Measurements from ENCODE around the gene DNAJC12. TPM values are rescaled to one million over a fixed set of nuclear protein-coding genes. Genes with fewer than 3 reads are reported as not detected.
"Not testable (repeated sequence)": the region's sequence is repeated elsewhere in the genome, so short reads cannot be mapped to it uniquely, and the experiment has no call there.

DNAJC12 gene
- total RNA-seq, 2 experiments from 2014 or later = 6.6 to 7.0 TPM

DNA sequence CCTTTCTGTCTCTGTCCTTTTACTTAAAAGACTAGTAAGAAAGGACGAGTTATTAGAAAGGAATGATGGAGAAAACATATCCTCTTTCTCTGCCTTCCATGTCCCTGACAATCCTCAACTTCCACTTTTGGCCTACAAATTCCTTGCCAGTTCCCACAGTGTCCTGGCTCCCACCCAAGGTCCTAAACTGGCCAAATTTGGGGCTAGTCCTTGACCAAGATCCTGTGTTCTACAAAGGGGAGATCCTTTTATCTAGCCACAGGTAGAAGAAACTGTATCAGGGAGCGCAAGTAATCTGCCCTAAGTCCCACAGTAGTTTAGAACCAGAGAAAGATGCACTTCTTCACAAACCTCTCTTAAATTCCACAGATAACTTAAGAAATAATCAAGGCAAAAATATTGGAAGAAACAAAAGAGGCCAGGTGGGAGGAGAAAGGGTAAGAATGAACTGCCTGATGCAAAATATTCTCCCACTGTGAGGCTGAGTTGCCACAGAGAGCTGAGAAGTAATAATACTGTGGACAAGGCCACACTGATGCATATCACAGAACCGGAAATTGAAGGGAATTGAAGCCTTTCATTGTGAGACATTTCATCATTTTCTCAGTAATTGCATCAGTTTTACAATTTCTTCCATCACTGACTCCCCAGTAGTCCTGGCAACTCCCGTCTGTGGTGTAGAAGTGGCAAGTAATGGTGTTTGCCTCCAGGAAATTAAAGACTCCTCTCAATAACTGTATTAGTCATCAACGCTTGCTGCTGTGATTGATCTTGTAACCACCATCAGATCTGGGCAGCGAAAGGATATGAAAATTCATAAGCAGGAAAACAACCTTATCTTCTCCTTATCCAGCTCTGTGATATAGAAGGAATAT lies 47.2 kb downstream of the DNAJC12 start:
- DNase-seq (peak; percentile 62), ATAC-seq (peak; percentile 76)
- Mint-ChIP-seq H3K9me3 (ENCODE audit: low read depth) (no peaks in the 10 kb centered on the region), H3K36me3 (ENCODE audit: low read depth) (no peaks in the 10 kb centered on the region), H3K4me3 (no peak overlapping the region), H3K4me1 (peaks cover 19% of the 10 kb centered on the region), H3K27me3 (no peaks in the 10 kb centered on the region), H3K27ac (peak overlapping the region; percentile 85)
- ChIA-PET POLR2A (interaction anchor here (0.6 kb wide), 1 partner anchor 289 kb away, joined by 4 read pairs; no protein-coding TSS in a partner anchor), CTCF (interaction anchor here (0.9 to 3.4 kb wide), 6 partner anchors 12 to 511 kb away, joined by 3 to 61 read pairs (median 3); no protein-coding TSS in a partner anchor)
- intact Hi-C loops (cut with DNase I, micrococcal nuclease) = loop anchor here (1.0 to 2.0 kb wide), 5 partner anchors 13 to 60 kb away; no protein-coding TSS in a partner anchor

- intact Hi-C loops (cut with DNase I, micrococcal nuclease) = loop anchor here (2.0 to 5.0 kb wide), 4 partner anchors 25 to 1108 kb away; no protein-coding TSS in a partner anchor
- POLR2A ChIA-PET = interaction anchor here (0.6 kb wide), 1 partner anchor 288 kb away, joined by 4 read pairs; no protein-coding TSS in a partner anchor
- CTCF ChIA-PET = interaction anchor here (0.7 to 3.9 kb wide), 10 partner anchors 11 to 512 kb away, joined by 3 to 61 read pairs (median 3); no protein-coding TSS in a partner anchor
- ATAC-seq = no peak
- Mint-ChIP-seq H3K27ac (peak overlapping the region; percentile 63), H3K36me3 (ENCODE audit: low read depth) (no peaks in the 10 kb centered on the region), H3K4me3 (no peak overlapping the region), H3K9me3 (ENCODE audit: low read depth) (no peaks in the 10 kb centered on the region), H3K27me3 (no peaks in the 10 kb centered on the region), H3K4me1 (peaks cover 25% of the 10 kb centered on the region)
- no peak for DNase-seq
Measured at GRCh38 chr10:67789769-67790168, 48.2 kb downstream of the DNAJC12 start.

DNA sequence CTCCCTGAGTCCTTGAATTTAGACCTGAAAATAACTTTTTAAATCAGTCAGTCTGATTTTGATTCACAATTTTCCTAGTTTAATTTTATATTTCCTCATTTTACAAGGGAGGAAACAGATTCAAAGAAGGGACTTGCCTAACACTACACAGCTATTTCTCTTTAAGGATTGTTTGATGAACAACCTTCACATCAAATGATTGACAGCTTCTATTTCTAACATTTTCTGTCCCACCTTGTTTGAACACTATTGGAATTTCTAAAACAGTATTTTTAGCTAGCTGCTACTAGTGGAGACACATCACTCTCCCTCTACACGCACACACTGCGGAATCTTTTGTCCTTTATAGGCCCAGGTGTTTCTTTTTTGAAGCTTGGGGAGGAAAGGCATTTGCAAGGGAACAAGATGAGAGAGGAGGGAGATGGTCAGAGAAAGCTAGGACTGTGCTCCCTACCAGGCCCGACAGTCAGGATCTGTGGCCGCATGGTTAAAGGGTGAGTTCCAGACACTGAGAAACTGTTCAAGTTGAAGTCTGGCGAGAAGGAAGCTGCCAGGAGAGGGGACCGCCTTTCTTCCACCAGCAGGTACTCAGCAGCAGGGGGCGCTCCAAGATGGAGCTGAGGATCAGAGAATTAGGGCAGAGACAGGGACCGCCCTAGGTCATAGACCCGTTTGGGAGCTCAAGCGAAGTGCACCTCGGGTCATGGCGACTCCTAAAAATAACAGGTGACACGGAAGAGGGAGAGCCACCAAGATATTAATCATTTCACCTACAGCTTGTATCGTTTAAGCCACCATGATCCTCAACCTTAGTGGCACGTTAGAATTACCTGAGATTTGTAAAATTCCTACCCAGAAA lies 49.7 kb downstream of the DNAJC12 start:
- intact Hi-C loops (cut with DNase I, micrococcal nuclease) = loop anchor here (1.0 to 5.0 kb wide), 6 partner anchors 61 to 1109 kb away; no protein-coding TSS in a partner anchor
- peak; percentile 79 for ATAC-seq
- CTCF ChIA-PET = interaction anchor here (0.5 to 3.9 kb wide), 55 partner anchors 10 to 861 kb away, joined by 3 to 61 read pairs (median 4); partner anchors contain the start of genes CTNNA3, DNAJC12 and SIRT1
- peaks cover 35% of the 10 kb centered on the region for H3K4me1 Mint-ChIP-seq
- no peak overlapping the region for H3K4me3 Mint-ChIP-seq
- peak; percentile 92 for DNase-seq
- H3K36me3 Mint-ChIP-seq (ENCODE audit: low read depth) = no peaks in the 10 kb centered on the region
- H3K27ac Mint-ChIP-seq = peak overlapping the region; percentile 66
- no peaks in the 10 kb centered on the region for H3K27me3 Mint-ChIP-seq
- H3K9me3 Mint-ChIP-seq (ENCODE audit: low read depth) = no peaks in the 10 kb centered on the region
- POLR2A ChIA-PET = no interaction called here

DNA sequence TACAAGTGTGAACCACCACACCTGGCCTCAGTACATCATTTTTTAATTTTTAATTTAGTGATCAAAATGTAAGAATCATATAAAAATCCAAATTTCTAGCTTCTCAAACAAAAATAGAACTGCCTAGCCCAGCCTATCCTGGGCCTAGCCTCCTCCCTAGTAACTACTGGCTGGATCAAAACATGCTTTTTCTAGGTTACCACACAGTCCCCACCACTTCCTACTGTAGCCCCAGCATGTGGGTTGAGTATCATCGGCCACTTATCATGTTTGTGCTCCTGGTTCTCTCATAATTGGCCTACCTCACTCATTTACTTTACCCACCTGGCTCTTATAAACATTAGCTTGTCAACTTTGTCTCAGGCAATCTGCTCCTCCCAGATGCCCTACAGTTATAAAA lies 52.9 kb downstream of the DNAJC12 start:
- no peaks in the 10 kb centered on the region for H3K9me3 Mint-ChIP-seq (ENCODE audit: low read depth)
- H3K4me1 Mint-ChIP-seq = peaks cover 23% of the 10 kb centered on the region
- H3K4me3 Mint-ChIP-seq = no peak overlapping the region
- no peaks in the 10 kb centered on the region for H3K27me3 Mint-ChIP-seq
- ATAC-seq (peak; percentile 38), DNase-seq (peak; percentile 35)
- ChIA-PET CTCF (interaction anchor here (0.8 to 3.2 kb wide), 3 partner anchors 19 to 118 kb away, joined by 3 to 24 read pairs (median 3); no protein-coding TSS in a partner anchor), POLR2A (no interaction called here)
- no peaks in the 10 kb centered on the region for H3K36me3 Mint-ChIP-seq (ENCODE audit: low read depth)
- intact Hi-C loops (cut with DNase I, micrococcal nuclease) = loop anchor here in 1 of 2 experiments (5.0 kb wide), 1 partner anchor 1112 kb away; no protein-coding TSS in a partner anchor
- H3K27ac Mint-ChIP-seq = no peak overlapping the region

GRCh38 chr10:67784474-67784873 lies 53.5 kb downstream of the DNAJC12 start:
- DNase-seq = no peak
- Mint-ChIP-seq H3K4me3 (no peak overlapping the region), H3K4me1 (peaks cover 29% of the 10 kb centered on the region), H3K36me3 (ENCODE audit: low read depth) (no peaks in the 10 kb centered on the region), H3K9me3 (ENCODE audit: low read depth) (no peaks in the 10 kb centered on the region), H3K27me3 (no peaks in the 10 kb centered on the region), H3K27ac (no peak overlapping the region)
- ChIA-PET POLR2A (interaction anchor here (0.7 kb wide), 1 partner anchor 33 kb away, joined by 4 read pairs; no protein-coding TSS in a partner anchor), CTCF (interaction anchor here (0.8 to 3.2 kb wide), 2 partner anchors 18 to 87 kb away, joined by 3 to 24 read pairs; no protein-coding TSS in a partner anchor)
- ATAC-seq = no peak
- intact Hi-C loops (cut with DNase I, micrococcal nuclease) = loop anchor here in 1 of 2 experiments (5.0 kb wide), 1 partner anchor 852 kb away; no protein-coding TSS in a partner anchor

GRCh38 chr10:67783606-67784294 lies 54.2 kb downstream of the DNAJC12 start:
- ChIA-PET CTCF (interaction anchor here (3.2 kb wide), 1 partner anchor 86 kb away, joined by 24 read pairs; no protein-coding TSS in a partner anchor), POLR2A (interaction anchor here (0.7 kb wide), 1 partner anchor 34 kb away, joined by 4 read pairs; no protein-coding TSS in a partner anchor)
- Mint-ChIP-seq H3K9me3 (ENCODE audit: low read depth) (no peaks in the 10 kb centered on the region), H3K36me3 (ENCODE audit: low read depth) (no peaks in the 10 kb centered on the region), H3K4me1 (peaks cover 29% of the 10 kb centered on the region), H3K4me3 (no peak overlapping the region), H3K27me3 (no peaks in the 10 kb centered on the region), H3K27ac (peak overlapping the region; percentile 71)
- intact Hi-C loops (cut with DNase I, micrococcal nuclease) = loop anchor here in 1 of 2 experiments (5.0 kb wide), 1 partner anchor 851 kb away; no protein-coding TSS in a partner anchor
- DNase-seq (no peak), ATAC-seq (peak; percentile 14)

GRCh38 chr10:67782530-67782929 lies 55.5 kb downstream of the DNAJC12 start:
- no peak for ATAC-seq
- Mint-ChIP-seq H3K4me3 (no peak overlapping the region), H3K27me3 (no peaks in the 10 kb centered on the region), H3K36me3 (ENCODE audit: low read depth) (no peaks in the 10 kb centered on the region), H3K4me1 (peaks cover 25% of the 10 kb centered on the region), H3K27ac (no peak overlapping the region), H3K9me3 (ENCODE audit: low read depth) (no peaks in the 10 kb centered on the region)
- intact Hi-C loops (cut with DNase I, micrococcal nuclease) = loop anchor here in 1 of 2 experiments (5.0 kb wide), 1 partner anchor 850 kb away; no protein-coding TSS in a partner anchor
- no peak for DNase-seq
- CTCF ChIA-PET = interaction anchor here (0.6 to 7.6 kb wide), 5 partner anchors 11 to 271 kb away, joined by 3 to 184 read pairs (median 3); partner anchors contain the start of gene CTNNA3
- POLR2A ChIA-PET = no interaction called here

GRCh38 chr10:67780759-67781538 lies 57.0 kb downstream of the DNAJC12 start:
- Mint-ChIP-seq H3K4me3 (no peak overlapping the region), H3K27me3 (no peaks in the 10 kb centered on the region), H3K27ac (no peak overlapping the region), H3K36me3 (ENCODE audit: low read depth) (no peaks in the 10 kb centered on the region), H3K9me3 (ENCODE audit: low read depth) (no peaks in the 10 kb centered on the region), H3K4me1 (peaks cover 25% of the 10 kb centered on the region)
- intact Hi-C loops (cut with DNase I, micrococcal nuclease) = loop anchor here (1.0 to 5.0 kb wide), 4 partner anchors 84 to 849 kb away; no protein-coding TSS in a partner anchor
- ChIA-PET POLR2A (no interaction called here), CTCF (interaction anchor here (0.7 to 7.6 kb wide), 15 partner anchors 8 to 1898 kb away, joined by 3 to 184 read pairs (median 7); partner anchors contain the start of gene CTNNA3)
- ATAC-seq (no peak), DNase-seq (no peak)

DNA sequence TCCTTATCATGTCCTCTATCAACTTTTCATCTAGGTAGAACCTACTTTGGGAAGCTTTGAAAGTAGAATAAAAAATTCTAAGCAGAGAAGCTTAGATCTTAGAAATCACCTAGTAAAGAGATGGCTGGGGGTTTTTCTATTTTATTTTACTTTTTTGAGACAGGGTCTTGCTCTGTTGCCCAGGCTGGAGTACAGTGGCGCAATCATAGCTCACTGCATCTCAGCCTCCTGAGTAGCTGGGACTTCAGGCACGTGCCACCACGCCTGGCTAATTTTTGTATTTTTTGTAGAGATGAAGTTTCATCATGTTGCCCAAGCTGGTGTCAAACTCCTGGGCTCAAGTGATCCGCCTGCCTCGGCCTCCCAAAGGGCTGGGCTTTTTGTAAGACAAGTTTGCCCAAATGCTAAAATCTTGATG lies 57.8 kb downstream of the DNAJC12 start:
- ATAC-seq, POLR2A ChIA-PET: not testable (repeated sequence)
- CTCF ChIA-PET = interaction anchor here (0.6 to 7.6 kb wide), 27 partner anchors 9 to 1898 kb away, joined by 3 to 184 read pairs (median 5); partner anchors contain the start of gene CTNNA3

More for the DNA sequence above, 57.8 kb downstream of the DNAJC12 start:
- intact Hi-C loops (cut with DNase I, micrococcal nuclease) = loop anchor here (1.0 to 5.0 kb wide), 4 partner anchors 83 to 848 kb away; no protein-coding TSS in a partner anchor
- not testable (repeated sequence) for H3K27me3 Mint-ChIP-seq; H3K27ac Mint-ChIP-seq; H3K36me3 Mint-ChIP-seq (ENCODE audit: low read depth); H3K4me3 Mint-ChIP-seq; H3K9me3 Mint-ChIP-seq (ENCODE audit: low read depth); DNase-seq
- peaks cover 23% of the 10 kb centered on the region for H3K4me1 Mint-ChIP-seq
